NB4 (cell line): Measurements from ENCODE around the gene NFU1.

ENCODE experiments used
- POLR2A ChIP-seq: IDR thresholded peaks from 2 replicates; pipeline ENCODE4 v1.6.1; 2011; ENCODE audit warnings: mild to moderate bottlenecking; ENCODE audit not compliant: insufficient read length; ENCODE audit errors: extremely low read depth
- TF ChIP-seq, protein P1 (sequence below): IDR thresholded peaks from one replicate; pipeline ENCODE4 v1.5.1; 2012; ENCODE audit warnings: low read depth, low read length
- TF ChIP-seq, protein P2 (sequence below): IDR thresholded peaks from 2 replicates; pipeline ENCODE4 v1.6.1; 2011; ENCODE audit warnings: low read depth, low read length

DNA sequence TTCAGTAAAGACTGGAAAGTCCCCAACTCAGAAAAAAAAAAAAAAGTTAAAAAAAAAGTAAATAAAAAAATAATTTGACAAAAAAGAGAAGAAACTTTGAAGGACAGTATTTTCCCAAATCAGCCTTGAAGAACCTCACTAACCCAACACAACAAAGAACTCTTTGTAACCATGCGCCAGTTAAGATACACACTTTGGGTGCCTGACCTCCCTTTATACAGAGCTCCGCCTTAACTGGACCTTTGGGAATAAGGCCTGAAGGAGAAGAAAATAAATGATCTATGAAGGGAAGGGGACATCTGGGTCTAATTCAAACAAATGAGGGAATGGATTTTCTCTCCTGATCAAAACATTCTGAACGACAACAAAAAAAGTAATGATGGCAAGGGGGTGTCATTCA is 48.0 kb downstream of the NFU1 start:
- TF ChIP-seq POLR2A, result no peak
- TF ChIP-seq, protein P1, sequence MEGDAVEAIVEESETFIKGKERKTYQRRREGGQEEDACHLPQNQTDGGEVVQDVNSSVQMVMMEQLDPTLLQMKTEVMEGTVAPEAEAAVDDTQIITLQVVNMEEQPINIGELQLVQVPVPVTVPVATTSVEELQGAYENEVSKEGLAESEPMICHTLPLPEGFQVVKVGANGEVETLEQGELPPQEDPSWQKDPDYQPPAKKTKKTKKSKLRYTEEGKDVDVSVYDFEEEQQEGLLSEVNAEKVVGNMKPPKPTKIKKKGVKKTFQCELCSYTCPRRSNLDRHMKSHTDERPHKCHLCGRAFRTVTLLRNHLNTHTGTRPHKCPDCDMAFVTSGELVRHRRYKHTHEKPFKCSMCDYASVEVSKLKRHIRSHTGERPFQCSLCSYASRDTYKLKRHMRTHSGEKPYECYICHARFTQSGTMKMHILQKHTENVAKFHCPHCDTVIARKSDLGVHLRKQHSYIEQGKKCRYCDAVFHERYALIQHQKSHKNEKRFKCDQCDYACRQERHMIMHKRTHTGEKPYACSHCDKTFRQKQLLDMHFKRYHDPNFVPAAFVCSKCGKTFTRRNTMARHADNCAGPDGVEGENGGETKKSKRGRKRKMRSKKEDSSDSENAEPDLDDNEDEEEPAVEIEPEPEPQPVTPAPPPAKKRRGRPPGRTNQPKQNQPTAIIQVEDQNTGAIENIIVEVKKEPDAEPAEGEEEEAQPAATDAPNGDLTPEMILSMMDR, result no peak
- TF ChIP-seq, protein P2, sequence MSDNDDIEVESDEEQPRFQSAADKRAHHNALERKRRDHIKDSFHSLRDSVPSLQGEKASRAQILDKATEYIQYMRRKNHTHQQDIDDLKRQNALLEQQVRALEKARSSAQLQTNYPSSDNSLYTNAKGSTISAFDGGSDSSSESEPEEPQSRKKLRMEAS, result no peak
